SH-SY5Y (cell line): ENCODE results near the gene SGSM2.

Source experiments
- GATA2 ChIP-seq: IDR thresholded peaks from 2 replicates; pipeline ENCODE4 v1.6.1; 2011; ENCODE audit warnings: mild to moderate bottlenecking, low read depth, low read length
- GATA3 ChIP-seq: IDR thresholded peaks from 2 replicates; pipeline ENCODE4 v1.6.1; 2011; ENCODE audit warnings: low read depth, mild to moderate bottlenecking, low read length, moderate library complexity

- TF ChIP-seq GATA2, result no peak
- no peak for TF ChIP-seq GATA3
These were observed 27.8 kb downstream of the SGSM2 start for GRCh38 chr17:2365132-2365531.
